HEK293 (cell line): ENCODE results near the gene PARS2.

Source experiments
- CTCF ChIA-PET: fragments of 350-600 bp; formaldehyde crosslinking; extraction: SDS; loops from one replicate; lab custom pipeline; 2021; ENCODE audit warnings: antibody characterized with exemption; lab: Yijun Ruan, JAX
- POLR2A ChIA-PET: fragments of 300-600 bp; formaldehyde crosslinking; extraction: SDS; loops from one replicate; lab custom pipeline; 2020; ENCODE audit warnings: antibody characterized with exemption, inconsistent platforms; lab: Yijun Ruan, JAX
- H3K27ac ChIP-seq: fragments of 200-500 bp; sonication (Bioruptor generic); 2 replicates; pipeline ENCODE4 v1.5.1; 2014; ENCODE audit warnings: low read depth, low read length, control low read depth, inconsistent platforms; ENCODE audit errors: extremely low read depth
- H3K36me3 ChIP-seq, 2 experiments: fragments of 200-500 bp in 1 of 2; sonication (Bioruptor generic) in 1 of 2; 1 replicate in 1 of 2; 2 replicates in 1 of 2; pipeline ENCODE4 v1.5.1; 2014 to 2017; ENCODE audit warnings: inconsistent platforms in 2 of 2, low read length in 2 of 2; ENCODE audit not compliant: control insufficient read depth in 2 of 2, insufficient read depth in 1 of 2
- H3K4me1 ChIP-seq: fragments of 200-500 bp; sonication (Bioruptor generic); 2 replicates; pipeline ENCODE4 v1.5.1; 2014; ENCODE audit warnings: mild to moderate bottlenecking, low read length, inconsistent platforms; ENCODE audit not compliant: control insufficient read depth, insufficient read depth
- H3K4me3 ChIP-seq: 2 replicates; pipeline ENCODE4 v1.5.1; 2011; ENCODE audit warnings: low read depth, mild to moderate bottlenecking, control low read depth, low read length, moderate library complexity
- H3K9me3 ChIP-seq: fragments of 200-500 bp; sonication (Bioruptor generic); 2 replicates; pipeline ENCODE4 v1.5.1; 2014; ENCODE audit warnings: low read depth, low read length, inconsistent platforms; ENCODE audit not compliant: control insufficient read depth, insufficient read depth
- FEZF1 ChIP-seq: fragments of 450-650 bp; formaldehyde crosslinking; IDR thresholded peaks from 2 replicates; pipeline ENCODE4 v1.5.1; 2016; ENCODE audit warnings: missing biosample characterization, missing genetic modification characterization
- GLI4 ChIP-seq: fragments of 450-650 bp; formaldehyde crosslinking; IDR thresholded peaks from 2 replicates; pipeline ENCODE4 v1.5.1; 2016; ENCODE audit warnings: missing biosample characterization, missing genetic modification characterization
- GLIS2 ChIP-seq: fragments of 450-650 bp; formaldehyde crosslinking; IDR thresholded peaks from 2 replicates; pipeline ENCODE4 v1.5.1; 2016; ENCODE audit warnings: missing biosample characterization, missing genetic modification characterization
- HOXC10 ChIP-seq: sonication (generic); formaldehyde crosslinking; IDR thresholded peaks from 2 replicates; pipeline ENCODE4 v1.8.1; 2023; ENCODE audit warnings: mild to moderate bottlenecking, missing genetic modification reagents
- OVOL3 ChIP-seq: fragments of 450-650 bp; formaldehyde crosslinking; IDR thresholded peaks from 2 replicates; pipeline ENCODE4 v1.5.1; 2016; ENCODE audit warnings: missing biosample characterization, missing genetic modification characterization
- SP3 ChIP-seq: fragments of 450-650 bp; formaldehyde crosslinking; IDR thresholded peaks from 2 replicates; pipeline ENCODE4 v1.5.1; 2016; ENCODE audit warnings: missing biosample characterization, missing genetic modification characterization
- SP7 ChIP-seq: fragments of 450-650 bp; formaldehyde crosslinking; IDR thresholded peaks from 2 replicates; pipeline ENCODE4 v1.5.1; 2016; ENCODE audit warnings: missing biosample characterization, missing genetic modification characterization
- TRIM28 ChIP-seq: IDR thresholded peaks from 2 replicates; pipeline ENCODE4 v1.6.1; 2011; ENCODE audit warnings: low read length, control low read depth, borderline replicate concordance
- WT1 ChIP-seq: fragments of 450-650 bp; formaldehyde crosslinking; IDR thresholded peaks from 2 replicates; pipeline ENCODE4 v1.5.1; 2016; ENCODE audit warnings: missing biosample characterization, missing genetic modification characterization
- ZBTB11 ChIP-seq: fragments of 450-650 bp; formaldehyde crosslinking; conservative IDR thresholded peaks from 2 replicates; pipeline ENCODE4 v1.5.1; 2016; ENCODE audit warnings: low read depth, missing biosample characterization, missing genetic modification characterization
- ZFP3 ChIP-seq: fragments of 450-650 bp; formaldehyde crosslinking; IDR thresholded peaks from 2 replicates; pipeline ENCODE4 v1.5.1; 2016; ENCODE audit warnings: low read depth, missing biosample characterization, missing genetic modification characterization
- ZNF157 ChIP-seq: fragments of 450-650 bp; formaldehyde crosslinking; IDR thresholded peaks from 2 replicates; pipeline ENCODE4 v1.5.1; 2016; ENCODE audit warnings: missing biosample characterization, missing genetic modification characterization
- ZNF169 ChIP-seq: fragments of 450-650 bp; formaldehyde crosslinking; IDR thresholded peaks from 2 replicates; pipeline ENCODE4 v1.5.1; 2016; ENCODE audit warnings: missing biosample characterization, missing genetic modification characterization
- ZNF211 ChIP-seq: fragments of 450-650 bp; formaldehyde crosslinking; IDR thresholded peaks from 2 replicates; pipeline ENCODE4 v1.5.1; 2016; ENCODE audit warnings: low read depth, missing biosample characterization, missing genetic modification characterization
- ZNF544 ChIP-seq: fragments of 450-650 bp; formaldehyde crosslinking; IDR thresholded peaks from 2 replicates; pipeline ENCODE4 v1.5.0; 2017; ENCODE audit warnings: missing biosample characterization, missing genetic modification characterization
- ZNF555 ChIP-seq: fragments of 450-650 bp; formaldehyde crosslinking; conservative IDR thresholded peaks from 2 replicates; pipeline ENCODE4 v1.5.1; 2017; ENCODE audit warnings: missing biosample characterization, mild to moderate bottlenecking, missing genetic modification characterization, inconsistent platforms
- ZNF76 ChIP-seq: fragments of 450-650 bp; formaldehyde crosslinking; IDR thresholded peaks from 2 replicates; pipeline ENCODE4; 2016; ENCODE audit warnings: low read depth, missing biosample characterization, missing genetic modification characterization, borderline replicate concordance
- ZSCAN4 ChIP-seq: fragments of 450-650 bp; formaldehyde crosslinking; IDR thresholded peaks from 2 replicates; pipeline ENCODE4 v1.5.1; 2017; ENCODE audit warnings: missing biosample characterization, missing genetic modification characterization
- TF ChIP-seq, protein P1 (sequence below): fragments of 450-650 bp; formaldehyde crosslinking; IDR thresholded peaks from 2 replicates; pipeline ENCODE4 v1.5.1; 2016; ENCODE audit warnings: missing biosample characterization, missing genetic modification characterization
- TF ChIP-seq, protein P2 (sequence below): fragments of 450-650 bp; formaldehyde crosslinking; IDR thresholded peaks from 2 replicates; pipeline ENCODE4 v1.5.1; 2016; ENCODE audit warnings: missing biosample characterization, missing genetic modification characterization
- TF ChIP-seq, protein P3 (sequence below): fragments of 450-650 bp; formaldehyde crosslinking; IDR thresholded peaks from 2 replicates; pipeline ENCODE4 v1.5.1; 2016; ENCODE audit warnings: missing biosample characterization, missing genetic modification characterization

The PARS2 gene

GRCh38 chr1:54782156-54782555 lies 17.8 kb upstream of the PARS2 start:
- H3K4me1 ChIP-seq = no peaks in the 10 kb centered on the region

GRCh38 chr1:54781023-54781723 lies 16.9 kb upstream of the PARS2 start:
- TF ChIP-seq ZNF76 (tag by site-specific recombination) = no peak
- TF ChIP-seq WT1 = no peak
- TF ChIP-seq ZSCAN4 (tag by site-specific recombination) = no peak
- no peak for TF ChIP-seq ZNF555
- no peak for TF ChIP-seq ZNF544 (tag by site-specific recombination)
- TF ChIP-seq GLI4 (tag by site-specific recombination) = no peak
- no peak for TF ChIP-seq SP3 (tag by site-specific recombination)
- no peak for TF ChIP-seq ZNF157
- Histone ChIP-seq H3K4me3 (no peak overlapping the region), H3K36me3 (no peaks in the 10 kb centered on the region), H3K27ac (no peak overlapping the region), H3K9me3 (no peaks in the 10 kb centered on the region), H3K4me1 (no peaks in the 10 kb centered on the region)
- CTCF ChIA-PET = interaction anchor here (1.2 kb wide), 1 partner anchor 29 kb away, joined by 3 read pairs; no protein-coding TSS in a partner anchor
- POLR2A ChIA-PET = no interaction called here

More at GRCh38 chr1:54782156-54782555, 17.8 kb upstream of the PARS2 start:
- no peaks in the 10 kb centered on the region for H3K9me3 ChIP-seq
- TF ChIP-seq SP7 (tag by site-specific recombination) = no peak
- TF ChIP-seq ZBTB11 (tag by site-specific recombination) = no peak
- no peak for TF ChIP-seq TRIM28
- TF ChIP-seq ZFP3 (tag by site-specific recombination) = no peak
- TF ChIP-seq, protein P1, sequence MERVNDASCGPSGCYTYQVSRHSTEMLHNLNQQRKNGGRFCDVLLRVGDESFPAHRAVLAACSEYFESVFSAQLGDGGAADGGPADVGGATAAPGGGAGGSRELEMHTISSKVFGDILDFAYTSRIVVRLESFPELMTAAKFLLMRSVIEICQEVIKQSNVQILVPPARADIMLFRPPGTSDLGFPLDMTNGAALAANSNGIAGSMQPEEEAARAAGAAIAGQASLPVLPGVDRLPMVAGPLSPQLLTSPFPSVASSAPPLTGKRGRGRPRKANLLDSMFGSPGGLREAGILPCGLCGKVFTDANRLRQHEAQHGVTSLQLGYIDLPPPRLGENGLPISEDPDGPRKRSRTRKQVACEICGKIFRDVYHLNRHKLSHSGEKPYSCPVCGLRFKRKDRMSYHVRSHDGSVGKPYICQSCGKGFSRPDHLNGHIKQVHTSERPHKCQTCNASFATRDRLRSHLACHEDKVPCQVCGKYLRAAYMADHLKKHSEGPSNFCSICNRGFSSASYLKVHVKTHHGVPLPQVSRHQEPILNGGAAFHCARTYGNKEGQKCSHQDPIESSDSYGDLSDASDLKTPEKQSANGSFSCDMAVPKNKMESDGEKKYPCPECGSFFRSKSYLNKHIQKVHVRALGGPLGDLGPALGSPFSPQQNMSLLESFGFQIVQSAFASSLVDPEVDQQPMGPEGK (tag by site-specific recombination) = no peak
- TF ChIP-seq, protein P2, sequence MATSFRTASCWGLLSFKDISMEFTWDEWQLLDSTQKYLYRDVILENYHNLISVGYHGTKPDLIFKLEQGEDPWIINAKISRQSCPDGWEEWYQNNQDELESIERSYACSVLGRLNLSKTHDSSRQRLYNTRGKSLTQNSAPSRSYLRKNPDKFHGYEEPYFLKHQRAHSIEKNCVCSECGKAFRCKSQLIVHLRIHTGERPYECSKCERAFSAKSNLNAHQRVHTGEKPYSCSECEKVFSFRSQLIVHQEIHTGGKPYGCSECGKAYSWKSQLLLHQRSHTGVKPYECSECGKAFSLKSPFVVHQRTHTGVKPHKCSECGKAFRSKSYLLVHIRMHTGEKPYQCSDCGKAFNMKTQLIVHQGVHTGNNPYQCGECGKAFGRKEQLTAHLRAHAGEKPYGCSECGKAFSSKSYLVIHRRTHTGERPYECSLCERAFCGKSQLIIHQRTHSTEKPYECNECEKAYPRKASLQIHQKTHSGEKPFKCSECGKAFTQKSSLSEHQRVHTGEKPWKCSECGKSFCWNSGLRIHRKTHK (tag by site-specific recombination) = no peak
- TF ChIP-seq OVOL3 (tag by site-specific recombination) = no peak
- TF ChIP-seq, protein P3, sequence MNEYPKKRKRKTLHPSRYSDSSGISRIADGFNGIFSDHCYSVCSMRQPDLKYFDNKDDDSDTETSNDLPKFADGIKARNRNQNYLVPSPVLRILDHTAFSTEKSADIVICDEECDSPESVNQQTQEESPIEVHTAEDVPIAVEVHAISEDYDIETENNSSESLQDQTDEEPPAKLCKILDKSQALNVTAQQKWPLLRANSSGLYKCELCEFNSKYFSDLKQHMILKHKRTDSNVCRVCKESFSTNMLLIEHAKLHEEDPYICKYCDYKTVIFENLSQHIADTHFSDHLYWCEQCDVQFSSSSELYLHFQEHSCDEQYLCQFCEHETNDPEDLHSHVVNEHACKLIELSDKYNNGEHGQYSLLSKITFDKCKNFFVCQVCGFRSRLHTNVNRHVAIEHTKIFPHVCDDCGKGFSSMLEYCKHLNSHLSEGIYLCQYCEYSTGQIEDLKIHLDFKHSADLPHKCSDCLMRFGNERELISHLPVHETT (tag by site-specific recombination) = no peak
- no peak for TF ChIP-seq ZNF211 (tag by site-specific recombination)
- TF ChIP-seq HOXC10 = no peak
- TF ChIP-seq GLIS2 (tag by site-specific recombination) = no peak
- TF ChIP-seq FEZF1 = no peak
- TF ChIP-seq ZNF169 (tag by site-specific recombination) = no peak
- TF ChIP-seq, all 188 proteins: peak for 0
- Histone ChIP-seq H3K27ac (no peak overlapping the region), H3K4me3 (no peak overlapping the region), H3K36me3 (no peaks in the 10 kb centered on the region)
- ChIA-PET POLR2A (no interaction called here), CTCF (interaction anchor here (0.7 kb wide), 1 partner anchor 28 kb away, joined by 3 read pairs; no protein-coding TSS in a partner anchor)
